BJ (cell line): ENCODE results near the gene RABGAP1. TPM values are rescaled to one million over a fixed set of nuclear protein-coding genes. Genes with fewer than 3 reads are reported as not detected.

Source experiments
- CTCF ChIA-PET: fragments of 350-600 bp; formaldehyde crosslinking; extraction: SDS; loops from one replicate; lab custom pipeline; 2021; ENCODE audit warnings: antibody characterized with exemption, inconsistent platforms; lab: Yijun Ruan, JAX
- POLR2A ChIA-PET: fragments of 300-600 bp; sonication (Branson Sonifier 250); formaldehyde crosslinking; extraction: SDS; loops from one replicate; lab custom pipeline; 2021; ENCODE audit warnings: antibody characterized with exemption; lab: Charles Lee
- DNase-seq: peaks from one replicate; pipeline ENCODE4 v3.0.0-alpha.2; 2011; ENCODE audit warnings: low read depth
- H3K27me3 ChIP-seq: 2 replicates; pipeline ENCODE4 v1.6.0; 2011; ENCODE audit warnings: low read length; ENCODE audit not compliant: control insufficient read depth, insufficient read depth
- H3K36me3 ChIP-seq: 2 replicates; pipeline ENCODE4 v1.5.1; 2011; ENCODE audit warnings: low read length; ENCODE audit not compliant: control insufficient read depth, insufficient read depth
- H3K4me3 ChIP-seq: 2 replicates; pipeline ENCODE4 v1.5.1; 2011; ENCODE audit warnings: low read depth, mild to moderate bottlenecking, control low read depth, low read length
- CTCF ChIP-seq: IDR thresholded peaks from 2 replicates; pipeline ENCODE4 v1.5.1; 2011; ENCODE audit warnings: low read depth, mild to moderate bottlenecking, control low read depth, inconsistent platforms, low read length, moderate library complexity; ENCODE audit not compliant: insufficient read depth
- polyA plus RNA-seq: library from polyadenylated mRNA; depleted of rRNA; stranded (reverse); fragments of >200 nt; gene quantifications from 2 replicates; pipeline ENCODE4 v1.2.3, GENCODE V29; 2011

The RABGAP1 gene
- polyA plus RNA-seq, 1 experiment: 30.8 TPM

GRCh38 chr9:123105490-123105889 is 164.7 kb downstream of the RABGAP1 start:
- no peak for TF ChIP-seq CTCF
- H3K4me3 ChIP-seq: no peak overlapping the region
- POLR2A ChIA-PET: no interaction called here
- no peaks in the 10 kb centered on the region for H3K27me3 ChIP-seq
- H3K36me3 ChIP-seq: peaks cover 18% of the 10 kb centered on the region
- CTCF ChIA-PET: interaction anchor here (1.8 kb wide), 1 partner anchor 249 kb away, joined by 5 read pairs; no protein-coding TSS in a partner anchor
- DNase-seq: no peak

GRCh38 chr9:123107639-123108285 is 166.9 kb downstream of the RABGAP1 start:
- TF ChIP-seq CTCF: no peak

GRCh38 chr9:123108976-123109375 is 168.2 kb downstream of the RABGAP1 start:
- Histone ChIP-seq H3K27me3 (no peaks in the 10 kb centered on the region), H3K4me3 (no peak overlapping the region), H3K36me3 (peaks cover 12% of the 10 kb centered on the region)
- ChIA-PET POLR2A (interaction anchor here (0.7 kb wide), 1 partner anchor 1173 kb away, joined by 3 read pairs; no protein-coding TSS in a partner anchor), CTCF (no interaction called here)
- TF ChIP-seq CTCF: no peak
- DNase-seq: no peak

More at GRCh38 chr9:123107639-123108285, 166.9 kb downstream of the RABGAP1 start:
- Histone ChIP-seq H3K4me3 (no peak overlapping the region), H3K36me3 (peaks cover 15% of the 10 kb centered on the region), H3K27me3 (no peaks in the 10 kb centered on the region)
- POLR2A ChIA-PET: no interaction called here
- no peak for DNase-seq
- CTCF ChIA-PET: interaction anchor here (2.3 kb wide), 1 partner anchor 242 kb away, joined by 11 read pairs; no protein-coding TSS in a partner anchor

GRCh38 chr9:123109540-123110279 is 168.9 kb downstream of the RABGAP1 start:
- POLR2A ChIA-PET: interaction anchor here (0.6 kb wide), 1 partner anchor 14 kb away, joined by 3 read pairs; no protein-coding TSS in a partner anchor
- DNase-seq: no peak
- no peak for TF ChIP-seq CTCF
- H3K27me3 ChIP-seq: no peaks in the 10 kb centered on the region
- peaks cover 12% of the 10 kb centered on the region for H3K36me3 ChIP-seq
- H3K4me3 ChIP-seq: no peak overlapping the region
- CTCF ChIA-PET: interaction anchor here (1.2 to 1.6 kb wide), 2 partner anchors 10 to 240 kb away, joined by 3 read pairs; no protein-coding TSS in a partner anchor

GRCh38 chr9:123111427-123112014 is 170.7 kb downstream of the RABGAP1 start:
- DNase-seq: no peak
- H3K4me3 ChIP-seq: no peak overlapping the region
- TF ChIP-seq CTCF: no peak
- POLR2A ChIA-PET: no interaction called here
- H3K27me3 ChIP-seq: no peaks in the 10 kb centered on the region
- CTCF ChIA-PET: interaction anchor here (1.6 kb wide), 1 partner anchor 238 kb away, joined by 3 read pairs; no protein-coding TSS in a partner anchor
- peaks cover 6% of the 10 kb centered on the region for H3K36me3 ChIP-seq
